ENCODE measurements around the gene PTCSC3. TPM values are rescaled to one million over a fixed set of nuclear protein-coding genes. Genes with fewer than 3 reads are reported as not detected.

PTCSC3 gene
- total and polyA plus RNA-seq, 9 of the 15 experiments (the other 6 are each of a cell fraction or from before 2014, with no cell fraction given): not detected

GRCh38 chr14:36174767-36175424 lies 1.6 kb downstream of the PTCSC3 start:
- Histone ChIP-seq H3K4me2 (ENCODE audit: insufficient read depth, low read length) (no peak overlapping the region), H3K27me3 (ENCODE audit: control insufficient read depth in 2 of 2, insufficient read depth in 2 of 2, low read length in 2 of 2) (peaks cover 0 to 5% of the 10 kb centered on the region in 2 experiments; a peak in 2 of 5 replicates), H3K79me2 (ENCODE audit: control insufficient read depth, insufficient read depth, low read length) (no peaks in the 10 kb centered on the region), H3K9ac (ENCODE audit: insufficient read depth in 1 of 2, low read depth in 2 of 2, low read length in 2 of 2) (no peak overlapping the region), H3K9me3 (replicated peaks; ENCODE audit: control insufficient read depth, insufficient read depth, low read depth, low read length) (no peaks in the 10 kb centered on the region), H3K27ac (ENCODE audit: extremely low read depth, low read depth, low read length) (no peak overlapping the region), H3K36me3 (ENCODE audit: control insufficient read depth, insufficient read depth, low read length) (no peaks in the 10 kb centered on the region), H3K4me3 (no peak overlapping the region), H3K9me1 (ENCODE audit: control insufficient read depth, insufficient read depth, low read length) (no peaks in the 10 kb centered on the region), H4K20me1 (replicated peaks; ENCODE audit: control insufficient read depth, insufficient read depth, low read length) (no peaks in the 10 kb centered on the region), H2AFZ (ENCODE audit: low read depth, low read length) (no peak overlapping the region), H3K4me1 (replicated peaks in 1 of 2; ENCODE audit: control insufficient read depth in 2 of 2, insufficient read depth in 2 of 2, low read length in 2 of 2) (no peaks in the 10 kb centered on the region)
- CTCF ChIA-PET (ENCODE audit: low intra/inter-chr PET ratio): no interaction called here
- POLR2A ChIA-PET: no interaction called here
- in situ Hi-C loops (cut with MboI) (no loop called here), intact Hi-C loops (cut with micrococcal nuclease) (no loop called here)
- BruUV-seq (replicated peaks): no TSS peak
- WGBS (ENCODE audit: insufficient coverage, low coverage, missing lambda C conversion rate): 0% methylated on average over 5 of the region's 5 CpGs
- no peak for DNase-seq (ENCODE audit: extremely low read depth in 1 of 4, low spot score in 3 of 4)
- no peak for FAIRE-seq
- ATAC-seq: no peak
- TF ChIP-seq TCFL5 (CRISPR knock-in tag; conservative IDR thresholded peaks at IDR 0.05) (no peak), BHLHE40 (IDR thresholded peaks at IDR 0.05; ENCODE audit: low read length) (no peak), PPARD (CRISPR knock-in tag; IDR thresholded peaks at IDR 0.05) (no peak), ILK (tag; IDR thresholded peaks at IDR 0.05; ENCODE audit: borderline replicate concordance, low read depth) (no peak), CC2D1A (IDR thresholded peaks at IDR 0.05) (no peak), ZNF318 (IDR thresholded peaks at IDR 0.05; ENCODE audit: borderline replicate concordance in 1 of 2, low read depth in 1 of 2) (no peak), EZH2 (IDR thresholded peaks at IDR 0.05; ENCODE audit: borderline replicate concordance, low read depth, low read length) (no peak), PTBP1 (IDR thresholded peaks at IDR 0.05; ENCODE audit: low read depth, low read length) (no peak), ZMIZ1 (IDR thresholded peaks at IDR 0.05; ENCODE audit: low read depth in 2 of 2, low read length in 2 of 2) (no peak), SUPT5H (IDR thresholded peaks at IDR 0.05) (no peak), ZC3H4 (CRISPR knock-in tag; IDR thresholded peaks at IDR 0.05; ENCODE audit: borderline replicate concordance) (no peak), ZC3H8 (IDR thresholded peaks at IDR 0.05) (no peak)

All from K562 (cell line).